Measurements from ENCODE around the gene NOS1AP. TPM values are rescaled to one million over a fixed set of nuclear protein-coding genes. Genes with fewer than 3 reads are reported as not detected.

Gene NOS1AP
- total and polyA plus RNA-seq, 12 donors, result 0.37 to 12.0 (median 3.1) TPM

GRCh38 chr1:162207862-162208261, 138.4 kb downstream of the NOS1AP start:
- Histone ChIP-seq H3K9me3 (replicated peaks in 1 of 3) (no peaks in the 10 kb centered on the region), H3K36me3 (replicated peaks in 1 of 2) (no peaks in the 10 kb centered on the region), H3K27me3 (no peaks in the 10 kb centered on the region), H3K4me3 (no peak overlapping the region), H3K4me1 (replicated peaks in 1 of 2) (peaks cover 3 to 5% of the 10 kb centered on the region in 2 donors), H3K27ac (no peak overlapping the region)
- DNase-seq, result no peak
- WGBS, 4 donors, result 93 to 97% (median 96%) methylated on average over 3 of the region's 3 CpGs
- no peak for TF ChIP-seq POLR2A (IDR thresholded peaks at IDR 0.05)
- no peak for TF ChIP-seq CTCF (IDR thresholded peaks at IDR 0.05)
- intact Hi-C loops (cut with DNase I), result no loop called here

GRCh38 chr1:162210196-162210595, 140.7 kb downstream of the NOS1AP start:
- intact Hi-C loops (cut with DNase I), result no loop called here
- no peaks in the 10 kb centered on the region for H3K9me3 ChIP-seq (replicated peaks in 1 of 3)
- H3K4me3 ChIP-seq, result no peak overlapping the region
- DNase-seq, result peak in 2 of 7 donors; percentile 30 to 62
- H3K36me3 ChIP-seq (replicated peaks in 1 of 2), result no peaks in the 10 kb centered on the region
- no peaks in the 10 kb centered on the region for H3K27me3 ChIP-seq
- peak overlapping the region in 1 of 5 donors; percentile 4 for H3K27ac ChIP-seq
- WGBS, 4 donors, result 63 to 95% (median 65%) methylated on average over 4 to 6 of the region's 6 CpGs
- peaks cover 7 to 15% of the 10 kb centered on the region in 2 donors for H3K4me1 ChIP-seq (replicated peaks in 1 of 2)
- no peak for TF ChIP-seq POLR2A (IDR thresholded peaks at IDR 0.05)
- TF ChIP-seq CTCF (IDR thresholded peaks at IDR 0.05), result no peak

GRCh38 chr1:162212713-162213112, 143.2 kb downstream of the NOS1AP start:
- intact Hi-C loops (cut with DNase I), result no loop called here
- peak overlapping the region in 1 of 5 donors; percentile 48 for H3K27ac ChIP-seq
- H3K4me1 ChIP-seq (replicated peaks in 1 of 2), result peaks cover 7 to 15% of the 10 kb centered on the region in 2 donors

GRCh38 chr1:162213281-162213912, 143.9 kb downstream of the NOS1AP start:
- H3K27me3 ChIP-seq, result no peaks in the 10 kb centered on the region
- peak overlapping the region in 2 of 5 donors; percentile 34 to 48 for H3K27ac ChIP-seq
- DNase-seq, result peak; percentile 74 to 91 (median 77)
- H3K9me3 ChIP-seq (replicated peaks in 1 of 3), result no peaks in the 10 kb centered on the region
- 23 to 36% (median 32%) methylated on average over 7 of the region's 7 CpGs for WGBS, 4 donors
- peaks cover 12 to 21% of the 10 kb centered on the region in 2 donors for H3K4me1 ChIP-seq (replicated peaks in 1 of 2)
- intact Hi-C loops (cut with DNase I), result no loop called here
- TF ChIP-seq CTCF (IDR thresholded peaks at IDR 0.05) (no peak), POLR2A (IDR thresholded peaks at IDR 0.05) (no peak)
- no peaks in the 10 kb centered on the region for H3K36me3 ChIP-seq (replicated peaks in 1 of 2)
- H3K4me3 ChIP-seq, result no peak overlapping the region

More at GRCh38 chr1:162212713-162213112, 143.2 kb downstream of the NOS1AP start:
- no peaks in the 10 kb centered on the region for H3K27me3 ChIP-seq
- WGBS, 4 donors, result 79 to 94% (median 91%) methylated on average over 1 to 7 of the region's 7 CpGs
- H3K36me3 ChIP-seq (replicated peaks in 1 of 2), result no peaks in the 10 kb centered on the region
- no peak overlapping the region for H3K4me3 ChIP-seq
- TF ChIP-seq CTCF (IDR thresholded peaks at IDR 0.05), result no peak
- no peak for DNase-seq
- no peaks in the 10 kb centered on the region for H3K9me3 ChIP-seq (replicated peaks in 1 of 3)
